ENCODE data around the gene GRXCR1.

The GRXCR1 gene

DNA sequence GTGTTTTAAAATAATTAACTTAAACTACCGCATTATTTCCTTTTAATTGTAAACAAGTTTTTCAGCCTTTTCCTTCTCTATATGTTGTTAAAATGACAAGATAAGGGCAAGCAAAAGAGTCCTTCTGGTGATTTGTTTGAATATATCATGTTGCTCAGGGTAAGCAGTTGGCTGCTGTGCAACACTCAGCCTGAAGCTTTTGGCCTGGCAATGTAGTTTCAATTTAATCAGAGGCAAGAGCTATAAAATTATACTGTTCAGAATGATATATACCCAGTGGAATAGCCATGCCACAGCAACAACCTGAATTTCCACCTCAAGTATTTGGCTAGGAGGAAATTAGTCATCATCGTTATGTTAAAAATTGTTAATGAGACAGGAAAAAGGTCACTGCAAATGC is 53.4 kb downstream of the GRXCR1 start:
- 100% methylated on average over 1 of the region's 2 CpGs for WGBS (ENCODE audit: extremely low coverage, insufficient coverage, insufficient read length)

DNA sequence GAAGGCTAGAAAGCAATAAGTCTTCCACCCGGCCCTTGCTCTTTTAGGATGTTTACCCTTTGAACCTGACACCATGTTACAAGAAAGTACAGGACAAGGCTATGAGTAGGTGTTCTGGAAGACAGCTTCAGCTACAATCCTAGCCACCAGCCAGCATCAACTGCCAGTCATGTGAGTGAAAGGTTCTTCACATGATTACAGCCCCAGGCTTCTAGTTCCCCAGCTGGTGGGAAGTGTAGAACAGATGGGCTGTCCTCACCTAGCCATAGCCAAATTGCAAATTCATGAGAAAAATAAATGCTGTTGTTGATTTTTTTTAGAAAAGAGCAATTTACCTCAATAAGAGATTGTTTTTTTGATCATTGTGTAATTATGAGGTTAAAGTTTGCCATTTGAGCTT is 60.8 kb downstream of the GRXCR1 start:
- Histone ChIP-seq H3K27me3 (ENCODE audit: insufficient read depth, low read length) (no peaks in the 10 kb centered on the region), H3K4me1 (ENCODE audit: control insufficient read depth in 1 of 2, insufficient read depth in 2 of 2, low read length in 2 of 2) (no peaks in the 10 kb centered on the region), H2AFZ (ENCODE audit: insufficient read depth, low read length, poor library complexity) (no peak overlapping the region), H4K12ac (ENCODE audit: low read depth, low read length) (no peak overlapping the region), H3K23ac (ENCODE audit: low read length) (no peak overlapping the region), H3K9me3 (ENCODE audit: insufficient read depth, low read depth, low read length) (no peaks in the 10 kb centered on the region), H3K18ac (ENCODE audit: low read length) (no peak overlapping the region), H3K4ac (ENCODE audit: low read depth, low read length) (no peak overlapping the region), H2BK12ac (ENCODE audit: low read length) (no peak overlapping the region), H2BK5ac (ENCODE audit: low read depth, low read length, poor library complexity) (no peak overlapping the region), H3K4me2 (ENCODE audit: low read length) (no peak overlapping the region), H3K36me3 (ENCODE audit: control insufficient read depth in 1 of 2, insufficient read depth in 2 of 2, low read length in 2 of 2) (no peaks in the 10 kb centered on the region), H3K9ac (ENCODE audit: low read length) (no peak overlapping the region), H3K27ac (ENCODE audit: low read depth, low read length) (no peak overlapping the region), H2AK5ac (ENCODE audit: low read length) (no peak overlapping the region), H3K79me1 (ENCODE audit: low read length) (no peaks in the 10 kb centered on the region), H4K91ac (ENCODE audit: low read depth, low read length) (no peak overlapping the region), H3K4me3 (ENCODE audit: low read depth, low read length) (no peak overlapping the region), H4K8ac (ENCODE audit: low read depth, low read length) (no peak overlapping the region), H3K14ac (ENCODE audit: low read length) (no peak overlapping the region), H3K79me2 (ENCODE audit: control insufficient read depth, insufficient read depth, low read length, poor library complexity) (no peaks in the 10 kb centered on the region), H2BK120ac (ENCODE audit: insufficient read depth, low read length, poor library complexity) (no peak overlapping the region)
- no peak for DNase-seq
- WGBS (ENCODE audit: extremely low coverage, insufficient coverage, insufficient read length), result no CpG with 5 or more reads among the region's 1 CpG

More for the DNA sequence above, 53.4 kb downstream of the GRXCR1 start:
- Histone ChIP-seq H3K79me2 (ENCODE audit: control insufficient read depth, insufficient read depth, low read length, poor library complexity) (no peaks in the 10 kb centered on the region), H3K79me1 (ENCODE audit: low read length) (no peaks in the 10 kb centered on the region), H2BK12ac (ENCODE audit: low read length) (no peak overlapping the region), H3K4me3 (ENCODE audit: low read depth, low read length) (no peak overlapping the region), H3K27ac (ENCODE audit: low read depth, low read length) (no peak overlapping the region), H3K18ac (ENCODE audit: low read length) (no peak overlapping the region), H3K23ac (ENCODE audit: low read length) (no peak overlapping the region), H3K4me2 (ENCODE audit: low read length) (no peak overlapping the region), H2BK120ac (ENCODE audit: insufficient read depth, low read length, poor library complexity) (no peak overlapping the region), H3K9me3 (ENCODE audit: insufficient read depth, low read depth, low read length) (no peaks in the 10 kb centered on the region), H2AK5ac (ENCODE audit: low read length) (no peak overlapping the region), H4K12ac (ENCODE audit: low read depth, low read length) (no peak overlapping the region), H3K4me1 (ENCODE audit: control insufficient read depth in 1 of 2, insufficient read depth in 2 of 2, low read length in 2 of 2) (no peaks in the 10 kb centered on the region), H3K4ac (ENCODE audit: low read depth, low read length) (no peak overlapping the region), H4K91ac (ENCODE audit: low read depth, low read length) (no peak overlapping the region), H3K36me3 (ENCODE audit: control insufficient read depth in 1 of 2, insufficient read depth in 2 of 2, low read length in 2 of 2) (no peaks in the 10 kb centered on the region), H4K8ac (ENCODE audit: low read depth, low read length) (no peak overlapping the region), H3K9ac (ENCODE audit: low read length) (no peak overlapping the region), H2BK5ac (ENCODE audit: low read depth, low read length, poor library complexity) (no peak overlapping the region), H2AFZ (ENCODE audit: insufficient read depth, low read length, poor library complexity) (no peak overlapping the region), H3K14ac (ENCODE audit: low read length) (no peak overlapping the region), H3K27me3 (ENCODE audit: insufficient read depth, low read length) (no peaks in the 10 kb centered on the region)
- DNase-seq, result no peak

DNA sequence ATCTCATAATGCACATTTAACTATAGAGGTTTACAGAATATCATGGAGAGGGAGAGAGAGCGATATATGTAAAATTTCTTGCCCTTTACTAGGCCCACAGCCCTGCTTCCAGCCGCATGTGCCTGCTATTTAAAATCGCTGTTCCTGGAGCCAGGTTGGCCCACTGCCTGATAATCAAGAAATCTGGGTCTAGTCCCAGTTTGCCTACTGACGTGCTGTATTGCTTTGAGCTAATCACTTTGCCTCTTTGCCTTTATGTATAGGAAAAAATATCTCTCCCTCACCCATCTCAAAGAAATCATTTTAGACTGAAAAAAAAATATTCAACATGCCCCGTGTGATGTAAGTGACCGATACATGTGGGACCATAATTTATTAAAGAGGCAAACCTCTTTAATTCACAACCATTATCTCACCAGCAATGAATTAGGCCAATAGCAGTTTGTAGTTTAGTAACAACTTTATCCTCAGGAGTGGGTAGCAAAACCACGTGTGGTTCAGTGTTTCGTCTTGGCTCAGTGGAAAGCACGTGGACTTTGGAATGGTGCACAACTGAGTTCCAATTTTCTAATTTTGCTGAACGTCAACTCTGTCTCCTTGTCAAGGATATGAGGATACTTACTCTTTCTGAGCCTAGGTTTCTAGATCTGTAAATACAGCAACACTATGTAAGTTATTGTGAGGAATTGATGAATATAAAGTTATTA is 62.6 kb downstream of the GRXCR1 start:
- WGBS (ENCODE audit: extremely low coverage, insufficient coverage, insufficient read length), result no CpG with 5 or more reads among the region's 10 CpGs
- no peaks in the 10 kb centered on the region for H3K4me1 ChIP-seq (ENCODE audit: control insufficient read depth in 1 of 2, insufficient read depth in 2 of 2, low read length in 2 of 2)
- H2BK5ac ChIP-seq (ENCODE audit: low read depth, low read length, poor library complexity), result no peak overlapping the region
- no peak overlapping the region for H2BK120ac ChIP-seq (ENCODE audit: insufficient read depth, low read length, poor library complexity)
- no peak for DNase-seq
- H3K4me2 ChIP-seq (ENCODE audit: low read length), result no peak overlapping the region
- H3K4me3 ChIP-seq (ENCODE audit: low read depth, low read length), result no peak overlapping the region
- no peak overlapping the region for H3K14ac ChIP-seq (ENCODE audit: low read length)
- H4K12ac ChIP-seq (ENCODE audit: low read depth, low read length), result no peak overlapping the region
- H2AFZ ChIP-seq (ENCODE audit: insufficient read depth, low read length, poor library complexity), result no peak overlapping the region
- no peak overlapping the region for H3K27ac ChIP-seq (ENCODE audit: low read depth, low read length)
- H3K4ac ChIP-seq (ENCODE audit: low read depth, low read length), result no peak overlapping the region
- no peaks in the 10 kb centered on the region for H3K27me3 ChIP-seq (ENCODE audit: insufficient read depth, low read length)
- no peak overlapping the region for H4K8ac ChIP-seq (ENCODE audit: low read depth, low read length)
- no peaks in the 10 kb centered on the region for H3K79me1 ChIP-seq (ENCODE audit: low read length)
- no peak overlapping the region for H4K91ac ChIP-seq (ENCODE audit: low read depth, low read length)
- no peaks in the 10 kb centered on the region for H3K9me3 ChIP-seq (ENCODE audit: insufficient read depth, low read depth, low read length)
- H3K23ac ChIP-seq (ENCODE audit: low read length), result no peak overlapping the region
- H3K9ac ChIP-seq (ENCODE audit: low read length), result no peak overlapping the region
- no peak overlapping the region for H2BK12ac ChIP-seq (ENCODE audit: low read length)
- H3K79me2 ChIP-seq (ENCODE audit: control insufficient read depth, insufficient read depth, low read length, poor library complexity), result no peaks in the 10 kb centered on the region
- H3K18ac ChIP-seq (ENCODE audit: low read length), result no peak overlapping the region
- H2AK5ac ChIP-seq (ENCODE audit: low read length), result no peak overlapping the region
- H3K36me3 ChIP-seq (ENCODE audit: control insufficient read depth in 1 of 2, insufficient read depth in 2 of 2, low read length in 2 of 2), result no peaks in the 10 kb centered on the region

DNA sequence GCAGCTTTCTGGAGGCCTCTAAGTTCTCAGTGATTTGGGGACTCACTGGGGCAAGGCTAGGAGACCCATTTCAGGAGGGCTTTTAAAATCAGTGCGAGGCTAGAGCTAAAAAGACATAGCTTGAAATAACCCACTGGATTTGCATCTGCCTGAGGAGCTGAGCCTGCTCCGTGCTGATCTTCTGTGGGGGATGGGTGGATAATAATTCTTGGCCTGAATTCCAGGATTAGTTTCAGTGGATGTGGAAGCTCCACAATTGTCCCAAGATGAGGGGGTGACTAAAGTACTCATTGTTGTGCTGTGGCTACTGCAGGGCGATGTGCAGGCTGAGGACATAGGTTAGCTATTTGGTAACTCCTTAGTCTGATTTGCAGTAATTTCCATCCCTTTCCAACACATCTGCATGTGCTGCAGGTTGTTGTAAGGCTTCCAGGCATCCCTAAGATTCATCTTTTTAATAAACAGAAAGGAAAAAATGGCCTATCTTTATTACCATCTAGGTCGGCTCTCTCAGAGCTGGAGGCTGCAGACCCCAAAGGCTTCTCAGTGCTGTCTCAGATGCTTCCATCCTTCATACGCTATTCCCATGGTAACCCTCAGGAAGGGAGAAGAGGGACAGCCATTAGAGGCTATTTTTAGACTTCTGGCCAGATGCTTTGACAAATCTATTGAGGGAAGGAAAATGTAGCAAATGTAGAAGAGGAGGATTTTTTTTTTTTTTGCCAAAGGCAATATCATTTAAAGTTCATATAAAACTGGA is 63.4 kb downstream of the GRXCR1 start:
- Histone ChIP-seq H4K8ac (ENCODE audit: low read depth, low read length) (no peak overlapping the region), H3K79me1 (ENCODE audit: low read length) (no peaks in the 10 kb centered on the region), H3K9me3 (ENCODE audit: insufficient read depth, low read depth, low read length) (no peaks in the 10 kb centered on the region), H3K4me3 (ENCODE audit: low read depth, low read length) (no peak overlapping the region), H3K27ac (ENCODE audit: low read depth, low read length) (no peak overlapping the region), H2BK12ac (ENCODE audit: low read length) (no peak overlapping the region), H4K12ac (ENCODE audit: low read depth, low read length) (no peak overlapping the region), H3K36me3 (ENCODE audit: control insufficient read depth in 1 of 2, insufficient read depth in 2 of 2, low read length in 2 of 2) (no peaks in the 10 kb centered on the region), H3K23ac (ENCODE audit: low read length) (no peak overlapping the region), H3K14ac (ENCODE audit: low read length) (no peak overlapping the region), H3K27me3 (ENCODE audit: insufficient read depth, low read length) (no peaks in the 10 kb centered on the region), H3K18ac (ENCODE audit: low read length) (no peak overlapping the region), H2BK120ac (ENCODE audit: insufficient read depth, low read length, poor library complexity) (no peak overlapping the region), H2AK5ac (ENCODE audit: low read length) (no peak overlapping the region), H3K4me2 (ENCODE audit: low read length) (no peak overlapping the region), H2AFZ (ENCODE audit: insufficient read depth, low read length, poor library complexity) (no peak overlapping the region), H3K4me1 (ENCODE audit: control insufficient read depth in 1 of 2, insufficient read depth in 2 of 2, low read length in 2 of 2) (no peaks in the 10 kb centered on the region), H4K91ac (ENCODE audit: low read depth, low read length) (no peak overlapping the region), H3K4ac (ENCODE audit: low read depth, low read length) (no peak overlapping the region), H3K9ac (ENCODE audit: low read length) (no peak overlapping the region), H2BK5ac (ENCODE audit: low read depth, low read length, poor library complexity) (no peak overlapping the region), H3K79me2 (ENCODE audit: control insufficient read depth, insufficient read depth, low read length, poor library complexity) (no peaks in the 10 kb centered on the region)
- no peak for DNase-seq
- no CpG with 5 or more reads among the region's 5 CpGs for WGBS (ENCODE audit: extremely low coverage, insufficient coverage, insufficient read length)

All from trophoblast cell (in vitro differentiated cells and primary cell).